ENCODE measurements around the gene LARGE2. TPM values are rescaled to one million over a fixed set of nuclear protein-coding genes. Genes with fewer than 3 reads are reported as not detected.

Gene LARGE2
- total and polyA plus RNA-seq, 10 of the 15 experiments (the other 5 are each of a cell fraction or from before 2014, with no cell fraction given): 0.03 to 0.41 (median 0.19) TPM; not detected in 6

- Histone ChIP-seq H3K9ac (ENCODE audit: control insufficient read depth, insufficient read depth, low read length) (no peak overlapping the region), H3K4me3 (no peak overlapping the region), H3K4me2 (ENCODE audit: control insufficient read depth, insufficient read depth) (no peak overlapping the region), H3K4me1 (ENCODE audit: control insufficient read depth, insufficient read depth, low read length) (no peaks in the 10 kb centered on the region), H3K27me3 (replicated peaks in 1 of 2; ENCODE audit: control insufficient read depth in 2 of 2, insufficient read depth in 2 of 2, low read length in 1 of 2) (no peaks in the 10 kb centered on the region), H2AFZ (ENCODE audit: control insufficient read depth, low read depth, low read length) (no peak overlapping the region), H3K9me3 (replicated peaks; ENCODE audit: control insufficient read depth, insufficient read depth, low read length) (no peaks in the 10 kb centered on the region), H3K36me3 (ENCODE audit: control insufficient read depth in 2 of 2, insufficient read depth in 2 of 2, low read length in 1 of 2) (peaks cover 4 to 15% of the 10 kb centered on the region in 2 experiments; a peak in 3 of 4 replicates), H3K27ac (ENCODE audit: control insufficient read depth, insufficient read depth) (no peak overlapping the region), H4K20me1 (ENCODE audit: control insufficient read depth, insufficient read depth) (no peaks in the 10 kb centered on the region), H3K79me2 (ENCODE audit: control insufficient read depth, insufficient read depth, low read length) (no peaks in the 10 kb centered on the region)
- DNase-seq (ENCODE audit: low read depth, low spot score) (no peak), FAIRE-seq (no peak), ATAC-seq (no peak)
- ChIA-PET POLR2A (interaction anchor here (0.5 kb wide), 1 partner anchor 9 kb away, joined by 3 read pairs; no protein-coding TSS in a partner anchor), SMC1A (ENCODE audit: uncharacterized antibody, unreplicated experiment) (interaction anchor here (0.8 to 1.6 kb wide), 2 partner anchors 22 to 118 kb away, joined by 3 read pairs; no protein-coding TSS in a partner anchor), RAD21 (ENCODE audit: unreplicated experiment) (no interaction called here), CTCF (interaction anchor here (2.5 kb wide), 1 partner anchor 9 kb away, joined by 14 read pairs; no protein-coding TSS in a partner anchor)
- WGBS (ENCODE audit: insufficient coverage, insufficient replicate concordance, low lambda C conversion rate, missing lambda C conversion rate): 97% methylated on average over 4 of the region's 4 CpGs
- no TSS peak for BruUV-seq (replicated peaks)
- intact Hi-C loops (cut with micrococcal nuclease; ENCODE audit: unreplicated experiment): no loop called here
- in situ Hi-C loops (cut with MboI): no loop called here
- TF ChIP-seq ZNF687 (IDR thresholded peaks at IDR 0.05) (no peak), E2F8 (IDR thresholded peaks at IDR 0.05; ENCODE audit: low read depth, partially characterized antibody) (no peak), NFYB (IDR thresholded peaks at IDR 0.05; ENCODE audit: insufficient read depth, low read depth, low read length) (no peak), PRDM15 (CRISPR knock-in tag; IDR thresholded peaks at IDR 0.05) (no peak), MXI1 (IDR thresholded peaks at IDR 0.05; ENCODE audit: low read depth, low read length) (no peak), BCL11A (IDR thresholded peaks at IDR 0.05; ENCODE audit: low read depth, low read length) (no peak), FOS (IDR thresholded peaks at IDR 0.05; ENCODE audit: borderline replicate concordance, extremely low read depth, insufficient read length) (no peak), BCL3 (IDR thresholded peaks at IDR 0.05; ENCODE audit: borderline replicate concordance, insufficient read depth, low read depth, low read length, poor library complexity, severe bottlenecking) (no peak), RAD51 (IDR thresholded peaks at IDR 0.05) (no peak), YY1 (IDR thresholded peaks at IDR 0.05; ENCODE audit: low read depth, low read length) (no peak), STAT1 (conservative IDR thresholded peaks at IDR 0.05) (no peak), TCF7 (IDR thresholded peaks at IDR 0.05; ENCODE audit: borderline replicate concordance) (no peak)
Measured at GRCh38 chr11:45973601-45974000, 51.1 kb downstream of the LARGE2 start.

Measured in GM12878 (cell line).